Sigmoid colon (tissue), 7 donors: ENCODE data around the gene NAV1. TPM values are rescaled to one million over a fixed set of nuclear protein-coding genes. Genes with fewer than 3 reads are reported as not detected.

Experiments
- DNase-seq: peaks from one replicate; pipeline ENCODE4 v3.0.0-alpha.2; 2019
- H3K27ac ChIP-seq, 4 donors: fragments of 200-600 bp; sonication (generic); one replicate each; pipeline ENCODE4 v1.5.1; 2016 to 2019; ENCODE audit warnings: mild to moderate bottlenecking in 1 of 4
- H3K27me3 ChIP-seq, 3 donors: fragments of 200-600 bp; sonication (generic); one replicate each; pipeline ENCODE4 v1.5.1; 2019; ENCODE audit warnings: mild to moderate bottlenecking in 1 of 3
- H3K36me3 ChIP-seq, 4 donors: fragments of 200-600 bp; sonication (generic); one replicate each; pipeline ENCODE4 v1.5.1; 2016 to 2019
- H3K4me1 ChIP-seq, 4 donors: fragments of 200-600 bp; sonication (generic); one replicate each; pipeline ENCODE4 v1.5.1; 2017 to 2019
- H3K4me3 ChIP-seq, 4 donors: fragments of 200-600 bp; sonication (generic); one replicate each; pipeline ENCODE4 v1.5.1; 2017 to 2019; ENCODE audit warnings: mild to moderate bottlenecking in 2 of 4, moderate library complexity in 1 of 4
- H3K9me3 ChIP-seq, 4 donors: fragments of 200-600 bp in 3 of 4; sonication (generic) in 3 of 4; one replicate each; pipeline versions ENCODE4 v1.5.1 to v1.6.1; 2013 to 2019
- EP300 ChIP-seq, 4 donors: sonication (generic); formaldehyde crosslinking; IDR thresholded peaks; one replicate each; pipeline ENCODE4 v1.6.1; 2017; ENCODE audit warnings: antibody characterized with exemption in 4 of 4
- POLR2A ChIP-seq, 2 donors: fragments of 450-650 bp; IDR thresholded peaks; one replicate each; pipeline ENCODE4 v1.6.1; 2016; ENCODE audit warnings: antibody characterized with exemption in 2 of 2, mild to moderate bottlenecking in 2 of 2, moderate library complexity in 2 of 2
- POLR2AphosphoS5 ChIP-seq, 4 donors: sonication (generic); formaldehyde crosslinking; IDR thresholded peaks; one replicate each; pipeline ENCODE4 v1.6.1; 2017; ENCODE audit warnings: antibody characterized with exemption in 4 of 4
- whole genome bisulfite sequencing, 2 donors: extraction: QIAGEN DNeasy Blood & Tissue Kit; methylation state at CpG; one replicate each; pipeline ENCODE4 v1.1.7; 2013; 5-methylcytosine and 5-hydroxymethylcytosine counted together
- intact Hi-C: fragments of 100-400 bp; cut with DNase I; formaldehyde crosslinking; loops from one replicate; pipeline ENCODE4 v1.15.1; 2023
- polyA plus RNA-seq, 3 donors: library from polyadenylated mRNA; stranded (reverse); fragments of 200-250 nt; gene quantifications; one replicate each; pipeline ENCODE4 v1.2.3, GENCODE V29; 2013
- total RNA-seq, 4 donors: library from RNA; depleted of rRNA; stranded (reverse); fragments of >200 nt; gene quantifications; one replicate each; pipeline ENCODE4 v1.1.0, GENCODE V29; 2016
- TF ChIP-seq, protein P1 (sequence below), 4 experiments: fragments of 450-650 bp in 3 of 4; fragments of 200-600 bp in 1 of 4; IDR thresholded peaks; one replicate each; pipeline ENCODE4 v1.5.1; 2016 to 2019; ENCODE audit warnings: antibody characterized with exemption in 4 of 4, mild to moderate bottlenecking in 3 of 4, moderate library complexity in 2 of 4
- donor health status: healthy with polysubstance abuse.
- donor health status: Bipolar disorder and iron deficiency.
- donor health status: healthy.

The NAV1 gene
- total and polyA plus RNA-seq, 7 donors, result 1.8 to 44.9 (median 17.1) TPM

DNA sequence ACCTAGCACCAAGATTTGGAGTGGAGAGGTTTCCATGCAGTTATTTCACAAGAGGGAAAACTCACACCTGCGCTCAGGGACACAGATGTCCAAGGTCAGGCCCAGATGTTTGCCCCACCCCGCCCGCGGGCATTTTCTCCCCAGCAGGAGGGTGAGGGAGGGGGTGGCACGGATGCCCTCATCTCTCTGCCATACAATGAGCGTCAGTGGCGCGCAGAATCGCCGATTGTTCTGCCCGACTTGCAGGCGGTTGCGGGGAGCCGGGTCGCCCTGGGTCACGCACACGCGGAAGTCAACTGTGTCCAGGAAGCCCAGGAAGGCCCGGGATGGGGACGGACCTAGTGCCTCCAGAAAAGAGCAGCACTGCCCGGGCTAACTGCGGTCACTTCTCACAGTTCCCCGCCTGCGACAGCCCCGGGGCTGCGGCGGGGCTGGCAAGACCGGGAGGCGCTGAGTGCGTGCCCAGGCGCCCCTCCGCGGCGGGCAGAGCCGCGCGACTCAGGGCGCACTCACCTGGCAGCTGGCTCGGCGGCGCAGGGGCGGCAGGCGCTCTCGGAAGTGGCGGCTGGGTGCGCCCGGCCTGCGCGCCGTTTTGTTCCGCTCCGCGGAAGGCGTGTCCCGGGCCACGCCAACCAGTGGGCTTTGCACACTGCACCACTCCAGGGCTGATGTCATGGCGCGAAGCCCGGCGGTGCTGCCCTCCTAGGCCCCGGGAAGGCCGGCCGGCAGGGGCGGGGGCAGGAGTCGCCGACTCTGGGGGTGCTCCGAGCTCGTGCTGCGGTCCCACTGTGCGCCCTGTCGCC, 32.2 kb upstream of the NAV1 start, which contains the start of gene CSRP1:
Gene CSRP1, minus strand, starts transcription at position 567 of the 803 bp plus-strand sequence. CDS start 10,820 bp downstream, outside the sequence.
- H3K4me3 ChIP-seq, result peak within 1 kb of the TSS; percentile 71 to 92 (median 78)
- H3K27ac ChIP-seq, result peak within 1 kb of the TSS; percentile 92 to 98 (median 96)
- H3K36me3 ChIP-seq, result peaks cover 0 to 9% (median 4%) of the 10 kb centered on the region in 4 donors
- intact Hi-C loops, result no loop called here
- 1% methylated on average over 71 of the region's 71 CpGs for WGBS, 2 donors
- TF ChIP-seq POLR2AphosphoS5 (IDR thresholded peaks at IDR 0.05) (peak; percentile 93 to 99 (median 97)), EP300 (IDR thresholded peaks at IDR 0.05) (peak in 1 of 4 donors; percentile 7), POLR2A (IDR thresholded peaks at IDR 0.05) (peak; percentile 67 to 77)
- TF ChIP-seq, protein P1, sequence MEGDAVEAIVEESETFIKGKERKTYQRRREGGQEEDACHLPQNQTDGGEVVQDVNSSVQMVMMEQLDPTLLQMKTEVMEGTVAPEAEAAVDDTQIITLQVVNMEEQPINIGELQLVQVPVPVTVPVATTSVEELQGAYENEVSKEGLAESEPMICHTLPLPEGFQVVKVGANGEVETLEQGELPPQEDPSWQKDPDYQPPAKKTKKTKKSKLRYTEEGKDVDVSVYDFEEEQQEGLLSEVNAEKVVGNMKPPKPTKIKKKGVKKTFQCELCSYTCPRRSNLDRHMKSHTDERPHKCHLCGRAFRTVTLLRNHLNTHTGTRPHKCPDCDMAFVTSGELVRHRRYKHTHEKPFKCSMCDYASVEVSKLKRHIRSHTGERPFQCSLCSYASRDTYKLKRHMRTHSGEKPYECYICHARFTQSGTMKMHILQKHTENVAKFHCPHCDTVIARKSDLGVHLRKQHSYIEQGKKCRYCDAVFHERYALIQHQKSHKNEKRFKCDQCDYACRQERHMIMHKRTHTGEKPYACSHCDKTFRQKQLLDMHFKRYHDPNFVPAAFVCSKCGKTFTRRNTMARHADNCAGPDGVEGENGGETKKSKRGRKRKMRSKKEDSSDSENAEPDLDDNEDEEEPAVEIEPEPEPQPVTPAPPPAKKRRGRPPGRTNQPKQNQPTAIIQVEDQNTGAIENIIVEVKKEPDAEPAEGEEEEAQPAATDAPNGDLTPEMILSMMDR (IDR thresholded peaks at IDR 0.05), result no peak
- no peaks in the 10 kb centered on the region for H3K27me3 ChIP-seq
- DNase-seq, result peak; percentile 97
- peaks cover 0 to 63% (median 45%) of the 10 kb centered on the region in 4 donors for H3K4me1 ChIP-seq
- no peaks in the 10 kb centered on the region for H3K9me3 ChIP-seq

- H3K9me3 ChIP-seq, result no peaks in the 10 kb centered on the region
- no peak for DNase-seq
- H3K4me3 ChIP-seq, result peak overlapping the region; percentile 71 to 92 (median 78)
- TF ChIP-seq POLR2A (IDR thresholded peaks at IDR 0.05) (no peak), POLR2AphosphoS5 (IDR thresholded peaks at IDR 0.05) (no peak), EP300 (IDR thresholded peaks at IDR 0.05) (no peak)
- TF ChIP-seq, protein P1 (IDR thresholded peaks at IDR 0.05), result no peak
- H3K4me1 ChIP-seq, result peaks cover 0 to 63% (median 47%) of the 10 kb centered on the region in 4 donors
- H3K27me3 ChIP-seq, result no peaks in the 10 kb centered on the region
- intact Hi-C loops, result no loop called here
- WGBS, 2 donors, result 13 to 24% methylated on average over 11 of the region's 11 CpGs
- H3K27ac ChIP-seq, result peak overlapping the region; percentile 92 to 98 (median 96)
- H3K36me3 ChIP-seq, result peaks cover 0 to 9% (median 4%) of the 10 kb centered on the region in 4 donors
Observed at GRCh38 chr1:201507360-201507675, 31.6 kb upstream of the NAV1 start.

- Histone ChIP-seq H3K36me3 (no peaks in the 10 kb centered on the region), H3K27ac (peak overlapping the region; percentile 92 to 98 (median 96)), H3K9me3 (no peaks in the 10 kb centered on the region), H3K4me1 (peaks cover 0 to 67% (median 45%) of the 10 kb centered on the region in 4 donors), H3K27me3 (no peaks in the 10 kb centered on the region), H3K4me3 (no peak overlapping the region)
- TF ChIP-seq POLR2A (IDR thresholded peaks at IDR 0.05) (no peak), POLR2AphosphoS5 (IDR thresholded peaks at IDR 0.05) (peak in 3 of 4 donors; percentile 36 to 76 (median 46)), EP300 (IDR thresholded peaks at IDR 0.05) (peak in 1 of 4 donors; percentile 87)
- TF ChIP-seq, protein P1 (IDR thresholded peaks at IDR 0.05), result no peak
- DNase-seq, result peak; percentile 64
- intact Hi-C loops, result loop anchor here (2.0 kb wide), 1 partner anchor 52 kb away; no protein-coding TSS in a partner anchor
- WGBS, 2 donors, result 88 to 93% methylated on average over 2 of the region's 2 CpGs
Observed at GRCh38 chr1:201508809-201509208, 30.1 kb upstream of the NAV1 start.

DNA sequence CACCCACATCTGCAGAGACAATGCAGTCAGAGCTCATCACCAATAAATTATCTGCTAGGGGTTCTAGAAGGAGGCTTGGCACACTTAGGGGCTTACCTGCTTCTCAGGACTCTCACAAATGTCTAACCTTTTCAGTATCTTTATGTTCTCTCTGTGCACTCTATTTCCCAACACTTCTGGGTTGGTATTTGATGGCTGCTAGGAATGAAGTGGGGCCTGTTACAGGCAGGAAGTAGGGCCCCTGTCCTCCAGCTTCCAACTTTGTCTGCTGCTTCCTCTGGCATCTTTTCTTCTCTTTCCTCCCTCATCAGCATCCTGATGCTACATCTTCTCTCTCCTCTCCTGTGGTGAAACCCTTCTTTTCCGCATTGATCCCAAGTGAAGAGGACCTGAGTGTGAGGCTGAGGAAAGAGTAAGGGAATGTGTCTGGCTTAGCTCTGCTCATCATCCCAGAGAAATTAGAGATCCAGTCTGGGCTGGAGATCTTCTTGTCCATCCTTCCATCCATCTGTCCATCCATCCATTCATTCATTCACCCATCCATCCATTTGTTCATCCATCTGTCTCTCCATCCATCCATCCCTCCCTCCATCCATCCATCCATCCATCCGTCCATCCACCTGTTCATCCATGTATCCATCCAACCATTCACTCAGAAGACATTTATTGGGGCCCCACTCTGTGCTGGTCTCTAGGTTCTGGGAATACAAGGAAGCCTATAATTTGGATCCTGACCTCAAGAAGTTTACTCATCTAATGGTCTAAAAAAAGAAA, 29.1 kb upstream of the NAV1 start:
- Histone ChIP-seq H3K36me3 (no peaks in the 10 kb centered on the region), H3K4me1 (peaks cover 0 to 69% (median 45%) of the 10 kb centered on the region in 4 donors), H3K27ac (peak overlapping the region; percentile 92 to 98 (median 96)), H3K4me3 (no peak overlapping the region), H3K9me3 (no peaks in the 10 kb centered on the region), H3K27me3 (no peaks in the 10 kb centered on the region)
- WGBS, 2 donors, result 95 to 100% methylated on average over 2 of the region's 2 CpGs
- peak; percentile 26 for DNase-seq
- TF ChIP-seq POLR2AphosphoS5 (IDR thresholded peaks at IDR 0.05) (no peak), EP300 (IDR thresholded peaks at IDR 0.05) (no peak), POLR2A (IDR thresholded peaks at IDR 0.05) (no peak)
- TF ChIP-seq, protein P1 (IDR thresholded peaks at IDR 0.05), result no peak
- intact Hi-C loops, result loop anchor here (2.0 to 5.0 kb wide), 2 partner anchors 53 to 257 kb away; no protein-coding TSS in a partner anchor
